OCI-LY7 (cell line): ENCODE data around the gene PIGBOS1. TPM values are rescaled to one million over a fixed set of nuclear protein-coding genes. Genes with fewer than 3 reads are reported as not detected.

ENCODE experiments used
- BruUV-seq: library from RNA; stranded (reverse); fragments of 400-500 nt; replicated peaks from 2 replicates; lab custom pipeline; 2021; lab: Mats Ljungman, UMichigan
- CTCF ChIA-PET: fragments of 300-600 bp; sonication (Branson Sonifier 250); formaldehyde crosslinking; loops from one replicate; lab custom pipeline; 2022; ENCODE audit warnings: antibody characterized with exemption; ENCODE audit not compliant: unreplicated experiment; lab: Charles Lee
- POLR2A ChIA-PET: fragments of 300-600 bp; sonication (Branson Sonifier 250); formaldehyde crosslinking; loops from one replicate; lab custom pipeline; 2022; ENCODE audit warnings: antibody characterized with exemption; lab: Charles Lee
- DNase-seq: peaks from one replicate; pipeline ENCODE4 v3.0.0-alpha.2; 2015; ENCODE audit warnings: low spot score
- H2AFZ ChIP-seq: fragments of 200-600 bp; sonication (generic), shearing (Covaris generic); 2 replicates; pipeline ENCODE4 v1.6.1; 2014; ENCODE audit warnings: mild to moderate bottlenecking, antibody characterized with exemption, low read length, moderate library complexity
- H3K27ac ChIP-seq: fragments of 200-600 bp; sonication (generic); 2 replicates; pipeline ENCODE4 v1.5.1; 2014; ENCODE audit warnings: mixed run types, low read depth, mild to moderate bottlenecking, moderate library complexity, low read length, inconsistent platforms; ENCODE audit not compliant: poor library complexity, severe bottlenecking
- H3K36me3 ChIP-seq: fragments of 200-600 bp; sonication (generic); 2 replicates; pipeline ENCODE4 v1.6.1; 2014; ENCODE audit warnings: mild to moderate bottlenecking, antibody characterized with exemption, low read length, moderate library complexity, mixed read lengths; ENCODE audit not compliant: insufficient read depth
- H3K4me1 ChIP-seq: fragments of 200-600 bp; sonication (generic); 2 replicates; pipeline ENCODE4 v1.5.1; 2014; ENCODE audit warnings: mild to moderate bottlenecking, low read length; ENCODE audit not compliant: insufficient read depth, poor library complexity, severe bottlenecking
- H3K4me2 ChIP-seq: fragments of 200-600 bp; sonication (generic); 2 replicates; pipeline ENCODE4 v1.6.1; 2014; ENCODE audit warnings: mild to moderate bottlenecking, low read length
- H3K4me3 ChIP-seq: fragments of 200-600 bp; sonication (generic); 2 replicates; pipeline ENCODE4 v1.5.1; 2014; ENCODE audit warnings: mild to moderate bottlenecking, low read depth, low read length; ENCODE audit not compliant: poor library complexity, severe bottlenecking
- H3K79me2 ChIP-seq: fragments of 200-600 bp; sonication (generic); 2 replicates; pipeline ENCODE4 v1.6.1; 2016; ENCODE audit warnings: low read depth, mild to moderate bottlenecking, low read length, moderate library complexity, mixed read lengths; ENCODE audit not compliant: insufficient read depth
- H3K9me2 ChIP-seq: fragments of 200-600 bp; sonication (generic); 2 replicates; pipeline ENCODE4 v1.6.1; 2016; ENCODE audit warnings: mild to moderate bottlenecking, low read length, mixed read lengths; ENCODE audit not compliant: insufficient read depth
- H3K9me3 ChIP-seq: fragments of 200-600 bp; sonication (generic); 2 replicates; pipeline ENCODE4 v1.6.1; 2014; ENCODE audit warnings: mild to moderate bottlenecking, mixed run types, low read length, mixed read lengths
- H4K20me1 ChIP-seq: fragments of 200-600 bp; sonication (generic); 2 replicates; pipeline ENCODE4 v1.6.1; 2014; ENCODE audit warnings: mild to moderate bottlenecking, antibody characterized with exemption, low read length, moderate library complexity, mixed read lengths; ENCODE audit not compliant: insufficient read depth
- CTCF ChIP-seq: fragments of 200-600 bp; sonication (generic); conservative IDR thresholded peaks from 2 replicates; pipeline ENCODE4 v1.5.1; 2014; ENCODE audit warnings: mild to moderate bottlenecking, antibody characterized with exemption, low read length, moderate library complexity, mixed read lengths
- EZH2phosphoT487 ChIP-seq: fragments of 200-600 bp; sonication (generic); IDR thresholded peaks from 2 replicates; pipeline ENCODE4 v1.6.1; 2018; ENCODE audit warnings: low read depth, borderline replicate concordance, mild to moderate bottlenecking, mixed run types, antibody characterized with exemption, low read length, moderate library complexity, mixed read lengths
- intact Hi-C: fragments of 100-400 bp; cut with micrococcal nuclease; formaldehyde crosslinking; loops from one replicate; pipeline ENCODE4 v1.10.0; 2022; ENCODE audit not compliant: unreplicated experiment
- total RNA-seq, 2 experiments: library from RNA; depleted of rRNA in 1 of 2; stranded (reverse); fragments of >200 nt in 1 of 2; shearing (Covaris generic) in 1 of 2; gene quantifications; 2 replicates each; pipeline ENCODE4 v1.2.3, GENCODE V29; 2014 to 2022

Gene PIGBOS1
- total RNA-seq, 2 experiments from 2014 or later: 10.4 to 14.8 TPM

- DNase-seq: no peak
- H2AFZ ChIP-seq: no peak overlapping the region
- no peaks in the 10 kb centered on the region for H4K20me1 ChIP-seq
- no peaks in the 10 kb centered on the region for H3K9me2 ChIP-seq
- no peak overlapping the region for H3K4me3 ChIP-seq
- TF ChIP-seq CTCF: no peak
- TF ChIP-seq EZH2phosphoT487: no peak
- no peak overlapping the region for H3K4me2 ChIP-seq
- no peak overlapping the region for H3K27ac ChIP-seq
- no TSS peak for BruUV-seq
- H3K9me3 ChIP-seq: no peaks in the 10 kb centered on the region
- H3K4me1 ChIP-seq: peaks cover 7% of the 10 kb centered on the region
- no peaks in the 10 kb centered on the region for H3K36me3 ChIP-seq
- CTCF ChIA-PET: no interaction called here
- no peaks in the 10 kb centered on the region for H3K79me2 ChIP-seq
- intact Hi-C loops: no loop called here
- POLR2A ChIA-PET: interaction anchor here (1.3 kb wide), 1 partner anchor 55 kb away, joined by 3 read pairs; no protein-coding TSS in a partner anchor
Observed at GRCh38 chr15:55276324-55276723, 42.6 kb downstream of the PIGBOS1 start.

GRCh38 chr15:55270291-55270690 lies 48.6 kb downstream of the PIGBOS1 start:
- H3K4me3 ChIP-seq: no peak overlapping the region
- no peaks in the 10 kb centered on the region for H3K4me1 ChIP-seq
- no peak overlapping the region for H3K27ac ChIP-seq
- intact Hi-C loops: no loop called here
- CTCF ChIA-PET: no interaction called here
- H3K9me2 ChIP-seq: no peaks in the 10 kb centered on the region
- no peak for TF ChIP-seq EZH2phosphoT487
- TF ChIP-seq CTCF: no peak
- no peaks in the 10 kb centered on the region for H4K20me1 ChIP-seq
- no peaks in the 10 kb centered on the region for H3K36me3 ChIP-seq
- DNase-seq: no peak
- no TSS peak for BruUV-seq
- no peaks in the 10 kb centered on the region for H3K79me2 ChIP-seq
- H2AFZ ChIP-seq: no peak overlapping the region
- no peak overlapping the region for H3K4me2 ChIP-seq
- POLR2A ChIA-PET: interaction anchor here (1.0 kb wide), 1 partner anchor 12 kb away, joined by 3 read pairs; no protein-coding TSS in a partner anchor
- no peaks in the 10 kb centered on the region for H3K9me3 ChIP-seq

- no peak for DNase-seq
- Histone ChIP-seq H3K36me3 (no peaks in the 10 kb centered on the region), H3K4me3 (no peak overlapping the region), H3K27ac (no peak overlapping the region), H3K4me1 (no peaks in the 10 kb centered on the region), H3K9me3 (no peaks in the 10 kb centered on the region), H3K4me2 (no peak overlapping the region), H2AFZ (no peak overlapping the region), H4K20me1 (no peaks in the 10 kb centered on the region), H3K9me2 (no peaks in the 10 kb centered on the region), H3K79me2 (no peaks in the 10 kb centered on the region)
- ChIA-PET POLR2A (no interaction called here), CTCF (no interaction called here)
- intact Hi-C loops: no loop called here
- TF ChIP-seq EZH2phosphoT487 (no peak), CTCF (no peak)
- no TSS peak for BruUV-seq
Observed at GRCh38 chr15:55268176-55268695, 50.7 kb downstream of the PIGBOS1 start.
